Esophagus muscularis mucosa (tissue), 4 donors: Measurements from ENCODE around the gene FJX1.

Experiments used
- EP300 ChIP-seq: sonication (generic); formaldehyde crosslinking; IDR thresholded peaks from one replicate; pipeline ENCODE4 v1.6.1; 2017; ENCODE audit warnings: antibody characterized with exemption
- POLR2A ChIP-seq: fragments of 450-650 bp; IDR thresholded peaks from one replicate; pipeline ENCODE4 v1.6.1; 2017; ENCODE audit warnings: antibody characterized with exemption, moderate library complexity, mild to moderate bottlenecking, low read depth
- TF ChIP-seq, protein P1 (sequence below), 3 experiments: fragments of 200-600 bp in 2 of 3; fragments of 450-650 bp in 1 of 3; sonication (generic) in 2 of 3; IDR thresholded peaks; one replicate each; pipeline ENCODE4 v1.5.1; 2017 to 2019; ENCODE audit warnings: antibody characterized with exemption in 3 of 3, mild to moderate bottlenecking in 2 of 3, moderate library complexity in 1 of 3

DNA sequence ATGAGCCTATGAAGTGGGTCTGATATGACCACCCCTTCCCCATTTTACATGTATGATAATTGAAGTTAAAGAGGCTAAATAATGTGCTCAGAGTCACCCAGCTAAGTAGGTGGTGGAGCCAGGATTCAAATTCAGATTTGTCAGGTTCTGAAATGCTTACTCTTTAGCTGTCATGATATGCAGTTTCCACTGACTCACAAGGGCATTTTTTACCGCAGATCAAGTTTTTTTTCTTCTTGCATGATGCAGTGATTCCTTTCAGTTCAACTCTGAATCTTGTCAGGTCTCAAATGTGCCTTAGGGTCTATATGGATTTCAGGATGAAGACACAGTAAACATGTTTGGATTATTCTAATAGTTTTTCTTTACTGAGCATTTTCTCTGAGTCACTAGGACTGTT, 31.7 kb downstream of the FJX1 start:
- TF ChIP-seq, protein P1, sequence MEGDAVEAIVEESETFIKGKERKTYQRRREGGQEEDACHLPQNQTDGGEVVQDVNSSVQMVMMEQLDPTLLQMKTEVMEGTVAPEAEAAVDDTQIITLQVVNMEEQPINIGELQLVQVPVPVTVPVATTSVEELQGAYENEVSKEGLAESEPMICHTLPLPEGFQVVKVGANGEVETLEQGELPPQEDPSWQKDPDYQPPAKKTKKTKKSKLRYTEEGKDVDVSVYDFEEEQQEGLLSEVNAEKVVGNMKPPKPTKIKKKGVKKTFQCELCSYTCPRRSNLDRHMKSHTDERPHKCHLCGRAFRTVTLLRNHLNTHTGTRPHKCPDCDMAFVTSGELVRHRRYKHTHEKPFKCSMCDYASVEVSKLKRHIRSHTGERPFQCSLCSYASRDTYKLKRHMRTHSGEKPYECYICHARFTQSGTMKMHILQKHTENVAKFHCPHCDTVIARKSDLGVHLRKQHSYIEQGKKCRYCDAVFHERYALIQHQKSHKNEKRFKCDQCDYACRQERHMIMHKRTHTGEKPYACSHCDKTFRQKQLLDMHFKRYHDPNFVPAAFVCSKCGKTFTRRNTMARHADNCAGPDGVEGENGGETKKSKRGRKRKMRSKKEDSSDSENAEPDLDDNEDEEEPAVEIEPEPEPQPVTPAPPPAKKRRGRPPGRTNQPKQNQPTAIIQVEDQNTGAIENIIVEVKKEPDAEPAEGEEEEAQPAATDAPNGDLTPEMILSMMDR (IDR thresholded peaks at IDR 0.05) = no peak
- TF ChIP-seq POLR2A = no peak
- no peak for TF ChIP-seq EP300
